MCF 10A (cell line): ENCODE data around the gene SLC10A1. TPM values are rescaled to one million over a fixed set of nuclear protein-coding genes. Genes with fewer than 3 reads are reported as not detected.

Experiments
- BruUV-seq: library from RNA; stranded (reverse); fragments of 400-500 nt; replicated peaks from 2 replicates; lab custom pipeline; 2021; lab: Mats Ljungman, UMichigan
- CTCF ChIA-PET: fragments of 300-600 bp; sonication (Branson Sonifier 250); formaldehyde crosslinking; extraction: SDS; loops from one replicate; lab custom pipeline; 2021; ENCODE audit warnings: antibody characterized with exemption, inconsistent platforms; lab: Yijun Ruan, JAX
- POLR2A ChIA-PET: fragments of 300-600, 350-650 bp; sonication (Branson Sonifier 250); formaldehyde crosslinking; extraction: SDS; loops from one replicate; lab custom pipeline; 2020; ENCODE audit warnings: antibody characterized with exemption, inconsistent platforms; lab: Yijun Ruan, JAX
- DNase-seq: peaks from one replicate; pipeline ENCODE4 v3.0.0-alpha.2; 2018; ENCODE audit not compliant: unreplicated experiment
- H3K27ac Mint-ChIP-seq: one replicate; pipeline ENCODE4 v1.8.0; 2022; ENCODE audit warnings: mild to moderate bottlenecking, low read depth, mixed read lengths; ENCODE audit not compliant: unreplicated experiment
- H3K27me3 Mint-ChIP-seq: one replicate; pipeline ENCODE4 v1.8.0; 2022; ENCODE audit warnings: mixed read lengths; ENCODE audit not compliant: insufficient read depth, unreplicated experiment
- H3K36me3 Mint-ChIP-seq: one replicate; pipeline ENCODE4 v1.8.0; 2022; ENCODE audit warnings: mild to moderate bottlenecking, moderate library complexity, mixed read lengths; ENCODE audit not compliant: insufficient read depth, unreplicated experiment
- H3K4me1 Mint-ChIP-seq: one replicate; pipeline ENCODE4 v1.8.0; 2022; ENCODE audit warnings: mixed read lengths; ENCODE audit not compliant: insufficient read depth, unreplicated experiment
- H3K4me3 Mint-ChIP-seq: one replicate; pipeline ENCODE4 v1.8.0; 2022; ENCODE audit warnings: mild to moderate bottlenecking, moderate library complexity, mixed read lengths; ENCODE audit not compliant: unreplicated experiment
- H3K9me3 Mint-ChIP-seq: one replicate; pipeline ENCODE4 v1.8.0; 2022; ENCODE audit warnings: mixed read lengths; ENCODE audit not compliant: unreplicated experiment
- CTCF ChIP-seq: fragments of 200-600 bp; IDR thresholded peaks from one replicate; pipeline ENCODE4 v1.8.0; 2022; ENCODE audit warnings: antibody characterized with exemption, mild to moderate bottlenecking; ENCODE audit not compliant: unreplicated experiment
- intact Hi-C: fragments of 100-400 bp; cut with micrococcal nuclease; formaldehyde crosslinking; loops from 2 replicates; pipeline ENCODE4 v1.14.1; 2022
- total RNA-seq: library from RNA; stranded (reverse); gene quantifications from 2 replicates; pipeline ENCODE4 v1.2.3, GENCODE V29; 2022

SLC10A1 gene
- total RNA-seq, 1 experiment from 2014 or later: not detected

- no TSS peak for BruUV-seq
- DNase-seq: no peak
- Mint-ChIP-seq H3K9me3 (no peaks in the 10 kb centered on the region), H3K27me3 (no peaks in the 10 kb centered on the region), H3K36me3 (no peaks in the 10 kb centered on the region), H3K4me1 (no peaks in the 10 kb centered on the region), H3K4me3 (no peak overlapping the region), H3K27ac (no peak overlapping the region)
- CTCF ChIA-PET: interaction anchor here (1.0 to 3.6 kb wide), 5 partner anchors 192 to 253 kb away, joined by 3 to 21 read pairs (median 7); no protein-coding TSS in a partner anchor
- POLR2A ChIA-PET: no interaction called here
- intact Hi-C loops: no loop called here
- no peak for TF ChIP-seq CTCF
Observed at GRCh38 chr14:69820991-69821390, 23.9 kb upstream of the SLC10A1 start.

- no TSS peak for BruUV-seq
- no peaks in the 10 kb centered on the region for H3K36me3 Mint-ChIP-seq
- POLR2A ChIA-PET: no interaction called here
- H3K4me3 Mint-ChIP-seq: no peak overlapping the region
- intact Hi-C loops: loop anchor here (2.0 to 10.0 kb wide), 4 partner anchors 193 to 753 kb away; no protein-coding TSS in a partner anchor
- H3K27me3 Mint-ChIP-seq: no peaks in the 10 kb centered on the region
- no peaks in the 10 kb centered on the region for H3K4me1 Mint-ChIP-seq
- no peaks in the 10 kb centered on the region for H3K9me3 Mint-ChIP-seq
- no peak for TF ChIP-seq CTCF
- CTCF ChIA-PET: interaction anchor here (0.6 to 3.6 kb wide), 6 partner anchors 12 to 260 kb away, joined by 3 to 21 read pairs (median 6); no protein-coding TSS in a partner anchor
- no peak overlapping the region for H3K27ac Mint-ChIP-seq
- no peak for DNase-seq
Observed at GRCh38 chr14:69819607-69820006, 22.6 kb upstream of the SLC10A1 start.

- POLR2A ChIA-PET: interaction anchor here (0.6 to 1.5 kb wide), 8 partner anchors 9 to 540 kb away, joined by 3 to 5 read pairs (median 4); partner anchors contain the start of gene COX16
- Mint-ChIP-seq H3K27me3 (no peaks in the 10 kb centered on the region), H3K27ac (no peak overlapping the region), H3K4me3 (no peak overlapping the region), H3K9me3 (no peaks in the 10 kb centered on the region), H3K36me3 (no peaks in the 10 kb centered on the region), H3K4me1 (no peaks in the 10 kb centered on the region)
- intact Hi-C loops: loop anchor here (1.0 to 10.0 kb wide), 7 partner anchors 59 to 754 kb away; no protein-coding TSS in a partner anchor
- peak; percentile 74 for DNase-seq
- CTCF ChIA-PET: interaction anchor here (0.6 to 6.7 kb wide), 35 partner anchors 8 to 499 kb away, joined by 3 to 77 read pairs (median 4); partner anchors contain the start of gene SMOC1
- BruUV-seq: no TSS peak
- peak; percentile 82 for TF ChIP-seq CTCF
Observed at GRCh38 chr14:69818758-69819191, 21.7 kb upstream of the SLC10A1 start.

- no peak for TF ChIP-seq CTCF
Observed at GRCh38 chr14:69816216-69816615, 19.2 kb upstream of the SLC10A1 start.

More at GRCh38 chr14:69816216-69816615, 19.2 kb upstream of the SLC10A1 start:
- H3K4me1 Mint-ChIP-seq: no peaks in the 10 kb centered on the region
- H3K4me3 Mint-ChIP-seq: no peak overlapping the region
- H3K9me3 Mint-ChIP-seq: no peaks in the 10 kb centered on the region
- BruUV-seq: no TSS peak
- no peaks in the 10 kb centered on the region for H3K36me3 Mint-ChIP-seq
- no peak for DNase-seq
- intact Hi-C loops: loop anchor here (5.0 to 10.0 kb wide), 3 partner anchors 196 to 756 kb away; no protein-coding TSS in a partner anchor
- POLR2A ChIA-PET: interaction anchor here (0.7 kb wide), 1 partner anchor 208 kb away, joined by 3 read pairs; no protein-coding TSS in a partner anchor
- CTCF ChIA-PET: interaction anchor here (0.6 to 6.7 kb wide), 4 partner anchors 15 to 258 kb away, joined by 3 to 77 read pairs (median 4); no protein-coding TSS in a partner anchor
- no peak overlapping the region for H3K27ac Mint-ChIP-seq
- no peaks in the 10 kb centered on the region for H3K27me3 Mint-ChIP-seq
